Measurements from ENCODE around the gene SLC19A1. TPM values are rescaled to one million over a fixed set of nuclear protein-coding genes. Genes with fewer than 3 reads are reported as not detected.
"Not testable (repeated sequence)": the region's sequence is repeated elsewhere in the genome, so short reads cannot be mapped to it uniquely, and the experiment has no call there.

Gene SLC19A1
- total RNA-seq, 3 donors from 2014 or later: 5.6 to 6.7 (median 6.6) TPM

GRCh38 chr21:45570826-45571601 lies 28.8 kb upstream of the SLC19A1 start:
- no peak for DNase-seq (ENCODE audit: low spot score in 2 of 2)
- Histone ChIP-seq H3K4me3 (no peak overlapping the region), H3K4me1 (no peaks in the 10 kb centered on the region), H3K36me3 (no peaks in the 10 kb centered on the region), H3K9me3 (no peaks in the 10 kb centered on the region), H3K27me3 (peaks cover 0 to 4% of the 10 kb centered on the region in 2 donors), H3K27ac (no peak overlapping the region)
- TF ChIP-seq CTCF (IDR thresholded peaks at IDR 0.05) (no peak), POLR2AphosphoS5 (IDR thresholded peaks at IDR 0.05) (no peak), POLR2A (IDR thresholded peaks at IDR 0.05) (no peak)
- intact Hi-C loops (cut with DNase I; ENCODE audit: low total_unique reads): no loop called here

- TF ChIP-seq POLR2AphosphoS5 (IDR thresholded peaks at IDR 0.05) (no peak), POLR2A (IDR thresholded peaks at IDR 0.05) (no peak), CTCF (IDR thresholded peaks at IDR 0.05) (no peak)
- Histone ChIP-seq H3K9me3 (no peaks in the 10 kb centered on the region), H3K36me3 (no peaks in the 10 kb centered on the region), H3K27me3 (no peaks in the 10 kb centered on the region), H3K27ac (no peak overlapping the region), H3K4me1 (no peaks in the 10 kb centered on the region), H3K4me3 (no peak overlapping the region)
- DNase-seq (ENCODE audit: low spot score in 2 of 2): no peak
- intact Hi-C loops (cut with DNase I; ENCODE audit: low total_unique reads): no loop called here
Measured at GRCh38 chr21:45570071-45570470, 27.8 kb upstream of the SLC19A1 start.

GRCh38 chr21:45568383-45568782 lies 26.1 kb upstream of the SLC19A1 start:
- Histone ChIP-seq H3K27me3 (no peaks in the 10 kb centered on the region), H3K4me1 (no peaks in the 10 kb centered on the region), H3K27ac (no peak overlapping the region), H3K36me3 (no peaks in the 10 kb centered on the region), H3K9me3 (no peaks in the 10 kb centered on the region), H3K4me3 (no peak overlapping the region)
- no peak for DNase-seq (ENCODE audit: low spot score in 2 of 2)
- TF ChIP-seq POLR2AphosphoS5 (IDR thresholded peaks at IDR 0.05) (no peak), CTCF (IDR thresholded peaks at IDR 0.05) (no peak)
- intact Hi-C loops (cut with DNase I; ENCODE audit: low total_unique reads): no loop called here

GRCh38 chr21:45564137-45564536 lies 21.9 kb upstream of the SLC19A1 start:
- H3K4me1 ChIP-seq; intact Hi-C loops (cut with DNase I; ENCODE audit: low total_unique reads); DNase-seq (ENCODE audit: low spot score in 2 of 2); H3K9me3 ChIP-seq; H3K27ac ChIP-seq; H3K36me3 ChIP-seq; H3K4me3 ChIP-seq; H3K27me3 ChIP-seq: not testable (repeated sequence)

GRCh38 chr21:45562965-45563364 lies 20.7 kb upstream of the SLC19A1 start:
- Histone ChIP-seq H3K9me3 (no peaks in the 10 kb centered on the region), H3K36me3 (no peaks in the 10 kb centered on the region), H3K27ac (no peak overlapping the region), H3K4me1 (no peaks in the 10 kb centered on the region), H3K4me3 (no peak overlapping the region), H3K27me3 (no peaks in the 10 kb centered on the region)
- intact Hi-C loops (cut with DNase I; ENCODE audit: low total_unique reads): no loop called here
- DNase-seq (ENCODE audit: low spot score in 2 of 2): no peak
- TF ChIP-seq CTCF (IDR thresholded peaks at IDR 0.05): no peak
- no peak for TF ChIP-seq POLR2AphosphoS5 (IDR thresholded peaks at IDR 0.05)
- TF ChIP-seq POLR2A (IDR thresholded peaks at IDR 0.05): no peak
